Progenitor cell of endocrine pancreas (in vitro differentiated cells): ENCODE results near the gene FAM83F. TPM values are rescaled to one million over a fixed set of nuclear protein-coding genes. Genes with fewer than 3 reads are reported as not detected.
"Not testable (repeated sequence)": the region's sequence is repeated elsewhere in the genome, so short reads cannot be mapped to it uniquely, and the experiment has no call there.

Source experiments
- DNase-seq: peaks from one replicate; pipeline ENCODE4 v3.0.0; 2021; ENCODE audit warnings: low spot score; ENCODE audit not compliant: unreplicated experiment
- H3K27ac Mint-ChIP-seq: 2 replicates; pipeline ENCODE4 v1.8.0; 2021; ENCODE audit warnings: mild to moderate bottlenecking, moderate library complexity, mixed read lengths
- H3K27me3 Mint-ChIP-seq: 2 replicates; pipeline ENCODE4 v1.8.0; 2021; ENCODE audit warnings: mixed read lengths
- H3K36me3 Mint-ChIP-seq: 2 replicates; pipeline ENCODE4 v1.8.0; 2022; ENCODE audit warnings: mixed read lengths; ENCODE audit not compliant: insufficient read depth
- H3K4me1 Mint-ChIP-seq: 2 replicates; pipeline ENCODE4 v1.8.0; 2021; ENCODE audit warnings: low read depth, mixed read lengths
- H3K4me3 Mint-ChIP-seq: 2 replicates; pipeline ENCODE4 v1.8.0; 2021; ENCODE audit warnings: low read depth, mild to moderate bottlenecking, moderate library complexity, mixed read lengths
- H3K9me3 Mint-ChIP-seq: 2 replicates; pipeline ENCODE4 v1.8.0; 2021; ENCODE audit warnings: low read depth, mixed read lengths
- total RNA-seq: library from RNA; stranded (reverse); gene quantifications from 2 replicates; pipeline ENCODE4 v1.2.1, GENCODE V29; 2021
- TF ChIP-seq, protein P1 (sequence below): fragments of 200-600 bp; sonication (generic); IDR thresholded peaks from one replicate; pipeline ENCODE4 v1.5.0; 2021; ENCODE audit warnings: antibody characterized with exemption, mild to moderate bottlenecking; ENCODE audit not compliant: unreplicated experiment

Gene FAM83F
- total RNA-seq, 1 donor from 2014 or later, result 19.8 TPM

- Mint-ChIP-seq H3K36me3 (no peaks in the 10 kb centered on the region), H3K4me3 (peak overlapping the region; percentile 3), H3K27ac (no peak overlapping the region), H3K4me1 (peaks cover 32% of the 10 kb centered on the region), H3K27me3 (peaks cover 37% of the 10 kb centered on the region), H3K9me3 (no peaks in the 10 kb centered on the region)
- no peak for DNase-seq
- TF ChIP-seq, protein P1, sequence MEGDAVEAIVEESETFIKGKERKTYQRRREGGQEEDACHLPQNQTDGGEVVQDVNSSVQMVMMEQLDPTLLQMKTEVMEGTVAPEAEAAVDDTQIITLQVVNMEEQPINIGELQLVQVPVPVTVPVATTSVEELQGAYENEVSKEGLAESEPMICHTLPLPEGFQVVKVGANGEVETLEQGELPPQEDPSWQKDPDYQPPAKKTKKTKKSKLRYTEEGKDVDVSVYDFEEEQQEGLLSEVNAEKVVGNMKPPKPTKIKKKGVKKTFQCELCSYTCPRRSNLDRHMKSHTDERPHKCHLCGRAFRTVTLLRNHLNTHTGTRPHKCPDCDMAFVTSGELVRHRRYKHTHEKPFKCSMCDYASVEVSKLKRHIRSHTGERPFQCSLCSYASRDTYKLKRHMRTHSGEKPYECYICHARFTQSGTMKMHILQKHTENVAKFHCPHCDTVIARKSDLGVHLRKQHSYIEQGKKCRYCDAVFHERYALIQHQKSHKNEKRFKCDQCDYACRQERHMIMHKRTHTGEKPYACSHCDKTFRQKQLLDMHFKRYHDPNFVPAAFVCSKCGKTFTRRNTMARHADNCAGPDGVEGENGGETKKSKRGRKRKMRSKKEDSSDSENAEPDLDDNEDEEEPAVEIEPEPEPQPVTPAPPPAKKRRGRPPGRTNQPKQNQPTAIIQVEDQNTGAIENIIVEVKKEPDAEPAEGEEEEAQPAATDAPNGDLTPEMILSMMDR, result no peak
Observed at GRCh38 chr22:39991159-39991860, 3.4 kb upstream of the FAM83F start.

- Mint-ChIP-seq H3K4me3 (no peak overlapping the region), H3K4me1 (peaks cover 42% of the 10 kb centered on the region), H3K27ac (no peak overlapping the region), H3K9me3 (no peaks in the 10 kb centered on the region), H3K36me3 (no peaks in the 10 kb centered on the region), H3K27me3 (peaks cover 36% of the 10 kb centered on the region)
- TF ChIP-seq, protein P1, result no peak
- DNase-seq, result no peak
Observed at GRCh38 chr22:39992088-39992826, 2.5 kb upstream of the FAM83F start.

- H3K4me3 Mint-ChIP-seq, result not testable (repeated sequence)
- H3K27me3 Mint-ChIP-seq, result peaks cover 34% of the 10 kb centered on the region
Observed at GRCh38 chr22:39992894-39993293, 1.9 kb upstream of the FAM83F start.

GRCh38 chr22:39994041-39994565, 651 bp upstream of the FAM83F start:
- Mint-ChIP-seq H3K36me3 (no peaks in the 10 kb centered on the region), H3K27ac (peak overlapping the region; percentile 65), H3K4me1 (peaks cover 58% of the 10 kb centered on the region), H3K9me3 (no peaks in the 10 kb centered on the region), H3K27me3 (peaks cover 23% of the 10 kb centered on the region), H3K4me3 (peak overlapping the region; percentile 53)
- TF ChIP-seq, protein P1, result no peak
- DNase-seq, result no peak

More at GRCh38 chr22:39992894-39993293, 1.9 kb upstream of the FAM83F start:
- peaks cover 48% of the 10 kb centered on the region for H3K4me1 Mint-ChIP-seq
- not testable (repeated sequence) for H3K9me3 Mint-ChIP-seq, H3K36me3 Mint-ChIP-seq, DNase-seq, H3K27ac Mint-ChIP-seq

- H3K4me1 Mint-ChIP-seq, result peaks cover 59% of the 10 kb centered on the region
Observed at GRCh38 chr22:39995393-39996252, 869 bp downstream of the FAM83F start.

More at GRCh38 chr22:39995393-39996252, 869 bp downstream of the FAM83F start:
- Mint-ChIP-seq H3K27me3 (peaks cover 17% of the 10 kb centered on the region), H3K9me3 (no peaks in the 10 kb centered on the region), H3K36me3 (no peaks in the 10 kb centered on the region), H3K4me3 (peak overlapping the region; percentile 72), H3K27ac (peak overlapping the region; percentile 67)
- no peak for DNase-seq
- TF ChIP-seq, protein P1, result no peak
